HG02981 (cell line): ENCODE measurements around the gene TTLL11.

Source experiments
- ATAC-seq: cut with Tn5 transposase; IDR thresholded peaks from one replicate; pipeline ENCODE4 v1.9.1; 2021; ENCODE audit warnings: mild to moderate bottlenecking, moderate library complexity; ENCODE audit not compliant: unreplicated experiment

TTLL11 gene

GRCh38 chr9:121946465-121946864, 146.6 kb downstream of the TTLL11 start:
- ATAC-seq = no peak

DNA sequence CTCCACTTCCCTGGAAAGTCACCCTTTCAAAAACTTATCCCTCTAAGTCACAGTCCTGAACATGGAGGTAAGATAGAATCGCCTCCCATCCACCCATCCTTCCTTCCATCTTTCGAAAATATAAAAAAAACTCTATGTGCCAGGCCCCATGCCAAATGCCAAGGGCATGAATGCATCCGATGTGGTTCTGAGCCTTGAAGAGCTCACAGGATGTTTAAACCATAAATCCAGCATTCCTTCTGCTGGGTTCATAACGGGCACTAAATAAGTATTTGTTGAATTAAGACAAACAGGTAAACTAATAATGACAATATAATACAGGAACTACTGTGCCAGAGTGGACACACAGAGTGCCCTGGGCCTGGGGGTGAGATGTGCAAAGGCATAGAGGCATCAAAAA, 147.3 kb downstream of the TTLL11 start:
- no peak for ATAC-seq

DNA sequence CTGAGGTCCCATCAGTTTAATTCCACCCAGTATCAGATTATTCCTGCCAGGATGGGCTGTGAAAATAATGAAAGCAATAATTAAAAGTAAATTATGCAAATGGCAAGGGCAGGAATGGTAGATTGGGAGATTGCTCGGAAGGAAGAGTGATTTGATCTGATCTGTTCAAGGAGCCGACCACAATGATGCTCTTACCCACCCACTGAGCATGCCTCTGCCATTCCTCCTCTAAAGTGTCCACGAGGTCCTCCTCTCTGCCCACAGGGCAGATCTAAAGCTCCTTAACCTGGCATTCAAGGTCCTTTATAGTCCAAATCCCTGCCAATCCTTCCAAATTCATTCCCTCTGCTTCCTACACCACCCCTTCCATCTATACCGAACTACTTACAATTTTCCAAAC, 147.8 kb downstream of the TTLL11 start:
- ATAC-seq = no peak

- ATAC-seq = no peak
These were observed 148.4 kb downstream of the TTLL11 start for GRCh38 chr9:121944711-121945191.

GRCh38 chr9:121943463-121943862, 149.6 kb downstream of the TTLL11 start:
- ATAC-seq = no peak

DNA sequence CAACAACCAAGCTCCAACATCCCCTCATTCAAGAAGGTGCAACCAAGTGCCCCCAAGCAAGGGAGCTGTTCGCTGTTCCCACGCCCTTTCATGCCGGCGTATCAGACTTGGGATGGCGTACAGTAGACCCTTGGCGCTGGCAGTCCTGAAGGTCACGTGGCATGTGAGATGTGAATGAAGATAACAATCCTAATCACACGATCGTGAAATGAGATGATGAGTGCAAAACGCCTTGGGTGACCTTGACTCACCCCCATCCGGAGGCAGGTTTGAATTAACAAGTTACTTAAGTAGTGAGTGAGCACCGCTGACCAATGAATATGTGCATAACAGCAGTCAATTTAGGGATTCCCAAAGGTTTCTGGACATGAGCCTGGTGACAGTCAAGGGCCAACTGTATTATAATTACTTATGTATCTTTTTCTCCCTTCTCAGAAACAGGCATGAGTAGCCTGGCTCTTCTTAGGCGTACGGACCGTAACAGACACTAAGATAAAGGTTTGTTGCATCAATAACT, 150.2 kb downstream of the TTLL11 start:
- ATAC-seq = no peak

DNA sequence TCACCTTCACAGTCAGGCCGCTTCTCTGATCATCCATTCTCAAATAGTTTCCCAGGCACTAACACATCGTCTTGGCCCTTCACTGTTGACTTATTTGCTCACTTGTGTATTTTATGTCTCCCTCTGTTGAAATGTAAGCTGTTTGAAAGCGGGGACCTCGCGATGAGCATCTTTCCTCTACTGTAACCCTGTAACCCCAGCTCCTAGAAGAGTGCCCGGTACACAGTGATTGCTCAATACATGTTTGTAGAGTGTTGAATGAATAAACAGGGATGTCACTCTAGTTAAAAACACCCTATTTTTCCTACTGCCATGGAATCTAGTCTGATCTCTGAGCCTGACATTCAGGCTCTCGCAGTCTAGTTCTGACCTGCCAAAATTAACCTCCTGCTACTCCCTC, 150.8 kb downstream of the TTLL11 start:
- ATAC-seq = no peak

DNA sequence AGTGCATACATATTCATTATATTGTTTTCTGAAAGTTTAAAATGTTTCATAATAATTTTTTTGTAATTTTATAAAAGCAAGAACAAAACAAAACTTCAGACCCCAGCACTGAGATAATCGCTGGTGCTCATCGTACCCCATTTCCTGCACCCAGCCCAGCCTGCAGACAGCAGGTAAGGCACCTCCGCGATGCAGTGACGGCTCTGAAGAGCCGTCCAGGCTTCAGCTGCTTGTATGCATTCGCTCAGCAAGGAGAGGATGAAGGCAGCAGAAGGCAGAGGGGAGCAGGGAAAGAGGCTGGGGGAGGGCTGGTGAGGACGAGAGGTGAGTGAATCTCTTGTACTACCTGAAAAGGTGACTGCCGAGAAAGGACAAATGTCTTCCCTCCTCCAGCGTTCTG, 153.5 kb downstream of the TTLL11 start:
- ATAC-seq = no peak

GRCh38 chr9:121938621-121939020, 154.5 kb downstream of the TTLL11 start:
- ATAC-seq = no peak

- ATAC-seq = peak; percentile 51
These were observed 155.9 kb downstream of the TTLL11 start for GRCh38 chr9:121937240-121937639.

DNA sequence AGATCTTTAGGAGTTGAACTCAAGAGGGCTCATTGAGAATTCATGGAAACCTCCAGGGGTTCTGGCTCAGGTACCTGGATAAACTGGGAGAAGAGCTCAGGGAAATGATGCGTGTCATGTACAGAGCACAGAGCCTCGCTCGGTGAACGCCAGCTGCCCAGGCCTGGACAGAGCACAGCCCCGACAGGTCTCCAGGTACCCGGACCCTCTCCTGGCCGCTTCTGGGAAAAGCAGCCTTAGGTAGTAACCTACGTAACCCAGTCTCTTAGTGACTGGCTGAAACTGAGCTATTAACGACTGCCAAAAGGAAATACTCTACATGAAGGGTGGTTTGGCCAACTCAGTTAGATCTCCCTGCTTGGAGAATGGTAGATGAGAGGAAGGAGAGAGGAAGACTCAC, 157.4 kb downstream of the TTLL11 start:
- no peak for ATAC-seq

GRCh38 chr9:121930956-121931355, 162.2 kb downstream of the TTLL11 start:
- ATAC-seq = no peak

DNA sequence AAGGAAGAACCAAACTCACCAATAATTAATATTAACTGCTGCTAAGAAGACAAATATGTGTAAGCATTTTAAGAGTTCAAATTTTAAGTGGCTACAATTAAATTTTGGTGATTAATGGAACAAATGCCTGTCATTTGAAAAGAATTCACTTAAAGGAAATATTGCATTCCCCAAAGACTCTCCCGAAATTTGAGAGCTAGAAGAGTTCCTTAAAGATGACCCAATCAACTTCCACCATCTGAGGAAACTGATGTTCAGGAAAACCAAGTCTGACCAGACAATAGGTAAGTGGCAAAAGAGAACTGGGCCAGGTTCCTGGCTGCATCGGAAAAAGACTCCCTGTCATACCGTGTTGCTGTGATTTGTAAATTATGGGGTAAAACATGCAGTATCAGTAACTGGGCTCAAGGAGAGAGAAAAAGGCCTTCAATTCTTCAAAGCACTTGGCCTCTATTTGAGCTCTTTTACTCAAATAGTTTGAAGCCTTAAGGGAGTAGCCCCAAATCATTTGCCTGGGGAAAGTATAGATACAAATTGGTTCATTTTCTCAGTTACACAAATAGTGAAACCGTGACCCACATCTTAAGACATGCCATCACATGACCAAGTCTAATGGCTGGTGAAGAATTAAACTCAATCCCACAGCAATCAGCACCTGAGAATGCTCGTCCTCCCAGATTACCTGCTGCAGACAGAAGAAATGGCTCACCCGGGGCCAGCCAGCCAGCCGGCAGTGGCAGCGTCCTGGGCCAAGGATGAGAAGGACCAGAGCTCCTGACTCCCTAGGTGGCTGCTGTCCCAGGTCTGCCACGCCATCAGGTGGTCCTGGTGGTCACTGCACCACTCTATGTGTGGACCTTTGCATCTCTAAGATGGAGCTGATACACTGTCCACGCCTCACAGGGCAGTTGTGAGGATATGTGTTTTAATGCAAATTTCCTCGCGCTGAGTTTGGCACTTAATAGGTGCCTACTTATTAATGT, 162.9 kb downstream of the TTLL11 start:
- ATAC-seq = no peak

DNA sequence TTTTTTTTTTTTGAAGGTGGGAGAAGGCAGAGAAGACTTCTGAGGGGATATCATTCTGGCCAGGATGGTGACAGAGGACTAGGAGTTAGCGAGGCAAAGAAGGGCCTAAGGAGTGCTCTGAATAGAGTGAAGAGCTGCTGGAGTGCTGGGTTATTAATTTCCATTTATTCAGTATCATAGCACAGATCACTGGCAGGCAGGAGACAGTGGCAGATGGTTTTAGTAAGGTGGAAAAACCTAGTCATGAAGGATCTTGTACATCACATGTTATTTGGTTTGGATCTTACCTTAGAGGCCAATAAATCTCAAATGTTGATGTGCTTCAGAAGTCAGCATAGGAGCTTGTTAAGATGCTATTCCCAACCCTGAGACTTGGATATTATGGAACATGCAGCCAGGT, 165.5 kb downstream of the TTLL11 start:
- ATAC-seq = no peak

GRCh38 chr9:121927081-121927480, 166.0 kb downstream of the TTLL11 start:
- no peak for ATAC-seq

DNA sequence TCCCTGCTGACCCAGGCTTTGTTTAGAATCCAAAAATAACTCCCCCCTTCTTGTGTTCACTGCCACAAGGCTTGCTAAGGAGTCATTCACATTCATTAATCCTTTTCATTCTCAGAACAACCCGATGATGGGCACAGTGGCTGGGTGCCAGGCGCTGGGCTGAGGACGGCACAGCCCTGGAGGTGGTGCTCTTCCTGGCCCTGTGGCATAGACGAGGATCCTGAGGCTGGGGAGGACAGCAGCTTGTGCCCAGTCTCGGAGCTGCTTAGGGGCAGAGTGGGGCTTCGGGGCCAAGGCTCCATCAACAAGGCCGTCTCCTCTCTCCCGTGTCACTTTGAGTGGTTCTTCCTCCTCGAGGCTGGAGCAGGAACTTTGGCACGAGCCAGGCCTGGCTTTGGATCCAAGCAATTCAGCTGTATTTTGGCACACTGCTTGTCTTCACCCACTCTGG, 166.7 kb downstream of the TTLL11 start:
- ATAC-seq = no peak

GRCh38 chr9:121925935-121926334, 167.2 kb downstream of the TTLL11 start:
- ATAC-seq = no peak

DNA sequence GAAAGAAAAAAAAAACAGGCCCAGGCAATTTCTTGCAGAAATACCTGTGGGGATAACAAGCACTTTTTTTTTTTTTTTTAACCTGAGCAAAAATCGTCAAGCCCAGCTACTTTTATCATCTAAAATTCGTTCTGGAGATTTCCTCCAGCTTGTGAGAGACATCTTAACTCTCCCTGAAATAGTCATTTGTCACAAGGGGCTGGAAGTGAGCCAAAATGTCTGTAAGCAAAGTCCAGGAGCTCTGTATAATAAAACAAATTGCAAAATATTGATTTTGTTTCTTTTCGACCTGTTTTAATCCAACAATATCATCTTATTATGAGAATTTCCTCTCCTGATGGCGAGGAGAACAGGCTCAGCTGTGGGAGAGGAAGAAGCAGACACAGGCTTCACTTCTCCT, 168.4 kb downstream of the TTLL11 start:
- ATAC-seq = no peak

- no peak for ATAC-seq
These were observed 171.7 kb downstream of the TTLL11 start for GRCh38 chr9:121921444-121921843.

DNA sequence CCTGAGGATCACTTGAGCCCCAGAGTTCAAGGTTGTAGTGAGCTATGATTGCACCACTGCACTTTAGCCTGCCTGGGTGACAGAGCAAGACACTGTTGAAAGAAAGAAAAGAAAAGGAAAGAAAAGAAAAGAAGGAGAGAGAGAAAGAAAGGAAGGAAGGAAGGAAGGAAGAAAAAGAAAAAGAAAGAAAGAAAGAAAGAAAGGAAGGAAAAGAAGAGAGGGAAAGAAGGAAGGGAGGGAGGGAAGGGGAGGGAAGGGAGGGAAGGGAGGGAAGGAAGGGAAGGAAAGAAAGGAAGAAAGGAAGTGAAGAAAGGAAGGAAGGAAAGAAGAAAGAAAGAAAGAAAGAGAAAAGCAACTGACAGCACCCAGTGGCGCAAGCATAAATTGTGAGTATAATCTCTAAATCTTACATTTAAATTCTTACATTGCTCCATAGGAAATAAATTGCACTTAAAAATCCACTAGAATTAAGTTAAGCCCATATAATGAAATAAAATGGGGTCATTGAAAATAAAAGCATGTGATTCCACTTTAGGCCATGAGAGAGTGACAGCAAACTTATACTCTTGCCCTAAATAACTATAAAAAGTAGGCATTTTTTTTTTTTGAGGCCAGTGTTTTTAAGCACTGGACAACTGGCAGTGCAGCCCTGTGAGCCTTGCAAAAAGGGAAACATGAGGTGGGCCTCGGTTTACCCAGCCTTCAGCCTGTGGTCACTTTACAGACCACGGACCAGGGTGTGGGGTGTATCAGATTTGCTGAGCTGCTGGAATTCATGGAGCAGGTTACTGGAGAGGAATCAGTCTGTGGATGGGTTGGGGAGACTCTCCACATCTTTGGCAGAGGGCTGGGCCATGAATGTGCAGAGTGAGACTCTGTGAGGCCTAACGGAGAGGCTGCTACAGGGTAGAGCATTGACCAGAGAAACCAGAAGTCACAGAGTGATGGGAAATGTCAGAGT, 175.5 kb downstream of the TTLL11 start:
- ATAC-seq = no peak

- ATAC-seq = no peak
These were observed 177.8 kb downstream of the TTLL11 start for GRCh38 chr9:121915304-121915625.
